Stimulated activated CD8-positive, alpha-beta memory T cell treated with anti-CD3 and anti-CD28 coated beads, Interleukin-15, amount 100 ng/mL, for 4 hours (primary cell): ENCODE measurements around the gene NME7.
"Not testable (repeated sequence)": the region's sequence is repeated elsewhere in the genome, so short reads cannot be mapped to it uniquely, and the experiment has no call there.

Experiments
- DNase-seq, 2 donors: peaks; one replicate each; pipeline ENCODE4 v3.0.0-alpha.2; 2020; ENCODE audit warnings: low read depth in 2 of 2

NME7 gene

DNA sequence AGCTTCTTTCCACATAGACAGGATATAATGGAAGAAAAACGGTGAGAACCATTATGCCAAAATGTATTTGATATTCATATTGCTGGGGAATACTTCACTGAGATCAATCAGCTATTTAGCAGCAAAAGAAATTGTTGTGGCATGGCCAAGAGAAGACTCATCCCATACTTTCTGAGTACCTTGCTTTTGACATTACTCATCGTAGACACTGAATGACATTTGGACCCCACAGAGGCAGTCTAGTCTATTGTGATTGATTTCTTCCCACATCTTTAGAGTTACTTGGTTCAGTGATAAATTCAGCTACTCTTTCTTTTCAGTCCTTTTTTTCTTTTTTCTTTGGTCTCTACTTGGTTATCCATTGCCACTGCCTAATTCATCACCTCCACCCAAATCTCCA lies 239.0 kb downstream of the NME7 start:
- no peak for DNase-seq

GRCh38 chr1:169127305-169127704 lies 240.3 kb downstream of the NME7 start:
- DNase-seq = no peak

GRCh38 chr1:169126335-169126734 lies 241.3 kb downstream of the NME7 start:
- DNase-seq = no peak

GRCh38 chr1:169125597-169125996 lies 242.0 kb downstream of the NME7 start:
- not testable (repeated sequence) for DNase-seq

DNA sequence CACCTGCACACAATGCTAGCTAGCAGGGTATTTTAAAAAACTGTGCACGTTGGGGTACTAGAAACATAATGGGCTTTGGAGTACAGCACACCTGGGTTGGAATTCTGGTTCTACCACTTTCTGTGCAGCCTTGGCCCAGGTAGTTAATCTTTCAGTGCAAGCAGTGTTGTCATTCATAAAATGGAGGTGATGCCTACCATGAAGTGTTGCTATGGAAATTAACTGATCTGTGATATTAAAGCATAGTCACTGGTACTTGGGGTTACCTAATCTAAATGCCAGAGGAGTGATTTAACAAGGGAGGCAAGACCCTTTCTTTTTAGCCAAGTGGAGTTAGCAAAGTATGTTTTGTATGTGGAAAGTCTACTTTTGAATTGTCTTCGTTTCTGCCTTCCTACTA lies 243.1 kb downstream of the NME7 start:
- DNase-seq = no peak

DNA sequence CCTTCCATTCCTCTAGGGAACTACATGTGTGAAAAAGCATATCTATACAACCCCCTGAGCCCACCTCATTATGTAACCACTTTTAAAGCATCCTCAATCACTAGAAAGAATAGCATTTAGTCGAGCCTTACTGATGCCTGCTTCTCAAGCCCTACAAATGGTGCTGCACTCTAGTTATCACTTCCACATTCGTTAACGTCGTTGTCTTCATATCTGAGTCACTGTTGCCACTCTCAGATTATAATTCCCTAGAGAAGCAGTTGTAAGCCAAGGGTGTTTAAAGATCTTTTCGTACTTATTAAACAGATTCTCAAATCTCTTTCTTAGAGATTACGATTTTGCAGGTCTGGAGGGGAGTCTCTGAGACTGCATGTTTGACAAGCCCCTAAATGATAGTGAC lies 244.6 kb downstream of the NME7 start:
- DNase-seq = no peak

DNA sequence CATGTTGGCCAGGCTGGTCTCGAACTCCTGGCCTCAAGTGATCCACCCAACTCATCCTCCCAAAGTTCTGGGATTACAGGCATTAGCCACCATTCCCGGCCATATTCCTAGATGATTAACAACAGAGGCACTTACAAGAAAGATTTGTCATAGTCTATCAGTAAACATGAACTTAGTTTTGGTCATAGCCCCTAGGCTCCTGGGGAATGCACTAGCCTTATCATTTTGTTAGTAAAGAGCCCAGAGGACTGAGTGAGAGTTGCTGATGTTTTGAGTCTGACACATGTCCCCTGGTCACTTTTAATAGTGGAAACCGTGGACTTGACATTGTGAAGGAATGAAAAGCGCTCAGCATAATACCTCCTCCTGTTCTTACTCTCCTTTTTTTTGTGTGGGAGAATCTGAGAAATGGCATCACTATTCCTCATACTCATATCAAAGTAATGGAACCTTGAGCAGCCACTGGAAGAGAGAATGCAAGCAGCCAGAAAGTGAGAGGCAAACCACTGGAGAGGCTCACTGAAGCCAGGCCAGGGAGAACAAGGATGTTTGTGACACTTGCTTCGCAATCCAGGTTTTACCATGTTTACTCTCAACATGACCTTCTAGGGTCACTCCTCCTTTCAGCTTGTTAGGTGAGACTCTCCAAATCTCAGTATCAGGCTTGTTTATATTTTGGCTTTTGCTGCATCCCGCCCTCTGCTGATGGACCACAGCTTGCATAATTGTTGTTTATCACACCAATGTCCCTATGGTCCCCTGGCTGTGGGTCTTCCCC lies 246.3 kb downstream of the NME7 start:
- DNase-seq = no peak

DNA sequence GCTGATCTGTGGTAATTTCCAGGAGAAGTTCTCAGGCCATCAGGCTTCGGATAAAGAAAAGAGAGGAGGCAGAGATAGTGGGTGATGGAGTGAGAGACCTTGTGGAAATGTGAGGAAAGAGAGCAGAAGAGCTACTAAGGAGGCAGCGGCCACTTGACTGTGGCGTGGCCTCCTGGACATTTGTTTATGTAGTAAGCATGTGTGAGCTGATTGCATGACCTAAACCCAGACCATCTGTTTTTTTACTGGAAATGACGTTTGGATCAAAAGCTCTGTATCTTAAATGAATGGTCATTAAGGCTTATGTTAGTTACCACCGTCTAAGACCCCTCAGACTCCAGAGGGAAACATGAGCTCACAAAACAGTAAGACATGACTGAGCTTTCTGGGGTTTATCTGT lies 247.5 kb downstream of the NME7 start:
- no peak for DNase-seq

DNA sequence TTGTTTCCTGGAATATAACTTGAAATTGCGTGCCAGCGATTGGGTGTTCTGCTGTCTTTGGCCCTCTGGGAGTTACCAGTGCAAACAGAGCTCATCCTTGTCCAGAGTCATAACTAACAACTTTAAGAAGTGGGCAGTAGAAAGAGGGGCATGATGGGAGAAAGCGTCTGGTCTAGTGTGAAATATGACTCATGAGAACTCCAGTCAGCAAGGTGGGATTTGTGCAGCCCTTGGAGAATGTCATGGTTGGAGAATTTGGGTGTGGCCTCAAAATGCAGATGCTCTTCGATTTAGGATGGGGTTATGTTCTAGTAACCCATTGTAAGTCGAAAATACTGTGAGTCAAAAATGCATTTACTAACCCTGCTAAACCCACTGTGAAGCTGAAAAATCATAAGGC lies 248.2 kb downstream of the NME7 start:
- no peak for DNase-seq

DNA sequence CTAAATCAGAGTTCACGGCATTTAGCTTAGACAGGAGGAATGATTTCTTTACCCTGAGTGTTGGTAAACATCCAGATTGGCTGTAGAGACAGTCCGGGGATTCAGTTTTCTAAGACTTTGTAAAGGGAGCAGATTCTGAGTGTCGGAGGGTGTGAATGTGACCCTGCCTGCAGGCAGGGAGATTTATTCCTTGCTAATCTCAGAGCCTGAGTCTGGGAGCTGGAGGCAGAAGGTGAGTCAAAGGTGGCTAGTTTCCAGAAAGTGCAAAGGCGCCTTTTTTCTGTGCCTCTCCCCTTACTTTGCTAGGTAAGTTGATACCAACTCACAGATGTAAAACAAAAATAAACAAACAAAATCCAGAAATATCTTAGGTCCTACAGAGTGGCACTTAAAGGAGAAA lies 249.4 kb downstream of the NME7 start:
- DNase-seq = no peak

DNA sequence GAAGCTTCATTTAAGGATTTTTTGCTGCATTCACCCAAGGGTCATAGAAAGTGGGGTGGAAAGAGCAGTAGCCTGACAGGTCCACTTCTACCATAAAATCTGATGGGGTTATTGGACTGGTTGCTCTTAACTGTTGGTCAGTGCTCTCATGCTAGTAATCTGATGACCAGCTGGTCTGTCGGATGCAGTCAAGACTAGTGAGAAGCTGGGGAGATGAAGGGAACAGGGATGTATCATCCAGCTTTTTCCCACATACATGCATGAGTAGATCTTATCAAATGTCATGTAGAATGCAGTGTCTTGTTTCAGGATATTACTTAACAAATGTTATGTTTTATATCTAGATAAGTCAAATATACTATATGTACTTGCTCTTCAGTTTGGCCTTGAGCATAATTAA lies 250.0 kb downstream of the NME7 start:
- no peak for DNase-seq

DNA sequence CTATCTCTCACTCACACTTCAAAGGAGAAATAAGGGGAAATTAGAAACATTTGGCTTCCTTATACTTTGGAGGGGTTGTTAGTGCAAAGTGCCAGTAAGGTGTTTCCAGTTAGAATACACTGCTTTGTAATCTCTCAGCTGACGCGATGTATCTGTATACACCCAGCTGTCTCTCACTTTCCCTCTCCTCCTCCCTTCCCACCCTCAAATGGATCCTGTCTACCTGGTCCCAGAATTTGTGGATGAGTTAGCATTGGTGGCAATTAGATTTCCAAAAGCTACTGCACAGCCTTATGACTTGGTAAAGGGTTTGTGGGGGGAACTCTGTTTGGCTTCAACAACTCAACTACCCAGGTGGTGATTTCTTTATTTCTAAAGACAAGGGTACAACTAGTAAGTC lies 250.6 kb downstream of the NME7 start:
- no peak for DNase-seq

GRCh38 chr1:169115891-169116585 lies 251.6 kb downstream of the NME7 start:
- no peak for DNase-seq

- DNase-seq = no peak
Observed at GRCh38 chr1:169113613-169114119, 253.9 kb downstream of the NME7 start.

- no peak for DNase-seq
Observed at GRCh38 chr1:169112241-169112640, 255.4 kb downstream of the NME7 start.

GRCh38 chr1:169111472-169111871 lies 256.1 kb downstream of the NME7 start:
- no peak for DNase-seq

DNA sequence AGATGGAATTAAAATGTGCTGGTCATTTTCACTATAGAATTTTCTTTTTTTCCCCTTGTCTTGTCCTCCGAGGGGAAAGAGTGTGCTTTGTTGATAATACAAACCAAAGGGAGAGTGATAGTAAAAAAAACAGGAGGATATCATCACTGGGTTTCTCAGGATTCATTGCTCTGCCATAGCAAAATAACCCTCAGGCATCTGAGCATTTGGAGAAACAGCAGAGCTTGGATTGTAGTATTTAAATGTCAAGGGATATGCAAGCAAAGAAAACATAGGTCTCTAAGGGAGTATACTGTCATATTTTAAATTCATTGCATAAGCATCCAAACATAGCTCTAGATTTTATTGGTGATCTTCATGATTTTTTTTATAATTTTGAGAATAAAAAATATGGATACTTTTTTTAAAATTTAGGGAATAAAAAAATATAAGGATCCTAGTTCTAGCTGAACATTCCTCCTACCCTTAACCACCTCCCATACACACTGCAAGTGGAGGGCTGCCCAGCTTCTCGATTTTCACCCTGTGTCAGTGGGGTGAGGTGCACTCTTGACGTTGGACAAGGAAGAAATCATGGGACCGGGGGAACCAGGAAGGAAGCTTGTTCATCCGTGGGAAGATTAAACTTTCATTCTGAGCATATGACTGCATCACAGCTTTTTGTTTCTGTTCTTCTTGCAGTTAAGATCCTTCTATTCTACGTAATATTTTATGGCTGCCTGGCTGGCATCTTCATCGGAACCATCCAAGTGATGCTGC lies 256.7 kb downstream of the NME7 start:
- no peak for DNase-seq

- DNase-seq = no peak
Observed at GRCh38 chr1:169110236-169110635, 257.4 kb downstream of the NME7 start.

- no peak for DNase-seq
Observed at GRCh38 chr1:169109561-169110134, 257.9 kb downstream of the NME7 start.

GRCh38 chr1:169108863-169109560 lies 258.6 kb downstream of the NME7 start:
- DNase-seq = no peak

GRCh38 chr1:169108223-169108622 lies 259.4 kb downstream of the NME7 start:
- DNase-seq = no peak
